ENCODE data around the gene TMC1.
"Not testable (repeated sequence)": the region's sequence is repeated elsewhere in the genome, so short reads cannot be mapped to it uniquely, and the experiment has no call there.

Gene TMC1

DNA sequence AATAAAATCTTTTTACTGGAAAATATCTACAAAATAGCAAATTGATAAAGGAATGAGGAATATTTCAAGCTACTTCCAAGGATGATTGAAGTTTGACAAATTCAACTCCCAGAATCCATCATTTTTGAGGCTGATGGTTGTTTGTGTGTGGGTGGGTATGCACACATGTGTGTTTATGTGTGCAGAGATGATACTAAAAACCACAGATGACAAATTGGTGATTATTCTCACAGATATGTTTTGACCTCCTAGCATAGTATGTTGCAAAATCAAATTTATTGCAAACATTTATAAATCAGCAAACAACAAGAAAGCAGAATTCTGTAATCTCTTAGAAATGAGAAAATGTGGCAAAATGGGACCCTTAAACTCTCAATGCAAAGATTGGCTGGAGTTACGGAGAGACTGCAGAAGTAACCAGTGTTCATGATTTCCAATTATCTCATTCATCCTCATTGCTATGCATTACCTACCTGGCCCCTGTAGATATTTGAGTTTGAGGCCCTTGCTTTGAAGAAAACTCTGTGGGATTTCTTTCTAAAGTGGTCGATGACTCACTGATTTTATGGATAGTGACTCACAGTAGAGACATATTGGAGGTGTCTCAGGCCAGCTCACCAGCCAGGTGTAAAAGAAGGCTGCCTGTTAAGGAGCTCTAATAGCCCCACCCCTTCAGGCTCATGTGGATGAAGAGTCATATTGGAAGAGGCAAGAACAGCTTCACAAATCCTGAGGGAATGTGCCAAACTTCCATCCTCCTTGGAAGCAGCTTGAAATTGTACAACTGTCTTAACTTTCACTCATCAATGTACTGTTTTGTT lies 44.6 kb upstream of the TMC1 start:
- H3K4me1 ChIP-seq (ENCODE audit: insufficient read depth, low read length, poor library complexity, severe bottlenecking), result no peaks in the 10 kb centered on the region
- H3K79me2 ChIP-seq (ENCODE audit: insufficient read depth, low read length), result no peaks in the 10 kb centered on the region
- H3K9me2 ChIP-seq (replicated peaks; ENCODE audit: low read depth, low read length), result no peaks in the 10 kb centered on the region
- no peak overlapping the region for H3K4me3 ChIP-seq (ENCODE audit: low read length, poor library complexity, severe bottlenecking)
- H2AFZ ChIP-seq (ENCODE audit: low read length), result no peak overlapping the region
- no peaks in the 10 kb centered on the region for H3K36me3 ChIP-seq (ENCODE audit: insufficient read depth, low read length)
- H3K4me2 ChIP-seq (ENCODE audit: low read depth, low read length, poor library complexity, severe bottlenecking), result no peak overlapping the region
- H3F3A ChIP-seq (ENCODE audit: low read depth), result no peaks in the 10 kb centered on the region
- no peaks in the 10 kb centered on the region for H3K9me3 ChIP-seq (ENCODE audit: insufficient read depth, low read depth, low read length)
- TF ChIP-seq, protein P1, sequence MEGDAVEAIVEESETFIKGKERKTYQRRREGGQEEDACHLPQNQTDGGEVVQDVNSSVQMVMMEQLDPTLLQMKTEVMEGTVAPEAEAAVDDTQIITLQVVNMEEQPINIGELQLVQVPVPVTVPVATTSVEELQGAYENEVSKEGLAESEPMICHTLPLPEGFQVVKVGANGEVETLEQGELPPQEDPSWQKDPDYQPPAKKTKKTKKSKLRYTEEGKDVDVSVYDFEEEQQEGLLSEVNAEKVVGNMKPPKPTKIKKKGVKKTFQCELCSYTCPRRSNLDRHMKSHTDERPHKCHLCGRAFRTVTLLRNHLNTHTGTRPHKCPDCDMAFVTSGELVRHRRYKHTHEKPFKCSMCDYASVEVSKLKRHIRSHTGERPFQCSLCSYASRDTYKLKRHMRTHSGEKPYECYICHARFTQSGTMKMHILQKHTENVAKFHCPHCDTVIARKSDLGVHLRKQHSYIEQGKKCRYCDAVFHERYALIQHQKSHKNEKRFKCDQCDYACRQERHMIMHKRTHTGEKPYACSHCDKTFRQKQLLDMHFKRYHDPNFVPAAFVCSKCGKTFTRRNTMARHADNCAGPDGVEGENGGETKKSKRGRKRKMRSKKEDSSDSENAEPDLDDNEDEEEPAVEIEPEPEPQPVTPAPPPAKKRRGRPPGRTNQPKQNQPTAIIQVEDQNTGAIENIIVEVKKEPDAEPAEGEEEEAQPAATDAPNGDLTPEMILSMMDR (conservative IDR thresholded peaks at IDR 0.05; ENCODE audit: low read length), result no peak
- no peak for TF ChIP-seq EZH2phosphoT487 (IDR thresholded peaks at IDR 0.05; ENCODE audit: borderline replicate concordance)
- H3K9ac ChIP-seq (ENCODE audit: low read depth, low read length, poor library complexity, severe bottlenecking), result no peak overlapping the region
- no peaks in the 10 kb centered on the region for H3K27me3 ChIP-seq (ENCODE audit: insufficient read depth, low read length, poor library complexity, severe bottlenecking)
- H4K20me1 ChIP-seq (ENCODE audit: insufficient read depth, low read length, poor library complexity, severe bottlenecking), result no peaks in the 10 kb centered on the region

DNA sequence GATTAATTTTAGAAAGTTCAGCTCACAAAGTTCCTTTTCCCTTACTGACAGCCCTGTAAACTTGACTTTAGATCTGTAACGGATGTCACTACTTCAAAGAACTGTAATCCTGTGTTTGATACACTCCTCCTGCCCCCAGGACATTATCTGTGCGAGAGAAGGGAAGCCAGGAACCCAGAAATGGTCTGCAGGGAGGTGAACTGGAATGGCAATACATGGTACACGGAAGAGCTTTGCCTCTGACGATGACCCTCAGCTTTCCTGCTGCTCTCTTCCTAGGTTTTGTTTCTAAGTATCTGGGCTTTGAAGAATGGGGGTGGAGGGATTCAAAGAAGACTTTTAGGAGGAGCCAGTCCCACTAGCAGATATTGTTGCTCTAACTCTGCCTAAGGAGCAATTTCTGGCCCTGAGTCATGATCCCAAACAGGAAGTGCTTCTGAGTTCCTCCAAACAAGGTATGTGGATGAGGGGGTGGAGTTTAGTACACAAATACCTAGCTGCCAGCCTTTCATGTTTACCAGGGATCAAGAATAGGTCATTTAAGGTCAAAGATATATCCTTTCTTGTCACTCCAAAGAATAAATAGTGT lies 43.4 kb upstream of the TMC1 start:
- Histone ChIP-seq H3K9me2 (replicated peaks; ENCODE audit: low read depth, low read length) (no peaks in the 10 kb centered on the region), H3K4me3 (ENCODE audit: low read length, poor library complexity, severe bottlenecking) (no peak overlapping the region), H3K9ac (ENCODE audit: low read depth, low read length, poor library complexity, severe bottlenecking) (no peak overlapping the region), H3K9me3 (ENCODE audit: insufficient read depth, low read depth, low read length) (no peaks in the 10 kb centered on the region), H3F3A (ENCODE audit: low read depth) (no peaks in the 10 kb centered on the region), H4K20me1 (ENCODE audit: insufficient read depth, low read length, poor library complexity, severe bottlenecking) (no peaks in the 10 kb centered on the region), H2AFZ (ENCODE audit: low read length) (no peak overlapping the region), H3K27me3 (ENCODE audit: insufficient read depth, low read length, poor library complexity, severe bottlenecking) (no peaks in the 10 kb centered on the region), H3K36me3 (ENCODE audit: insufficient read depth, low read length) (no peaks in the 10 kb centered on the region), H3K79me2 (ENCODE audit: insufficient read depth, low read length) (no peaks in the 10 kb centered on the region), H3K4me2 (ENCODE audit: low read depth, low read length, poor library complexity, severe bottlenecking) (no peak overlapping the region), H3K4me1 (ENCODE audit: insufficient read depth, low read length, poor library complexity, severe bottlenecking) (no peaks in the 10 kb centered on the region)
- TF ChIP-seq, protein P1 (conservative IDR thresholded peaks at IDR 0.05; ENCODE audit: low read length), result no peak
- no peak for TF ChIP-seq EZH2phosphoT487 (IDR thresholded peaks at IDR 0.05; ENCODE audit: borderline replicate concordance)

DNA sequence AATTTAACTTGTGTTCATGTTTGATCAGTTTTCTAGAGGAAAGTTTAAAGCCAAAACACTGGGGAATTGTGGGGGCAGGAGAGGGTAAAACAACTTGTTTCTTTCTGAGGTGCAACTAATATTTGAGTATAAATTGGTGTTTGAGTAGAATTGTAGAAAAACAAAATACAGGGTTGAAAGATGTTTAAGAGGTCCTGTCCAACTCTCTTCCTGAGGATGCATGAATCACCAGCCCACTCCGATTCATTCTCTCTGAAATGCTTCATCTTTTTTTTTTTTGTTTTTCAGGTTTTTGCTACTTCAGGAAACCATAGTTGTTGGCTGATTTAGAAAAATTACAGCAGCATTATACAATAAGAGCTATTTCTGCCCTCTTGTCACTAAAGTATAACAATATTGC lies 42.4 kb upstream of the TMC1 start:
- H3K36me3 ChIP-seq (ENCODE audit: insufficient read depth, low read length), result no peaks in the 10 kb centered on the region
- no peak overlapping the region for H3K9ac ChIP-seq (ENCODE audit: low read depth, low read length, poor library complexity, severe bottlenecking)
- TF ChIP-seq, protein P1 (conservative IDR thresholded peaks at IDR 0.05; ENCODE audit: low read length), result no peak
- no peak for TF ChIP-seq EZH2phosphoT487 (IDR thresholded peaks at IDR 0.05; ENCODE audit: borderline replicate concordance)
- no peak overlapping the region for H3K4me3 ChIP-seq (ENCODE audit: low read length, poor library complexity, severe bottlenecking)
- no peaks in the 10 kb centered on the region for H3F3A ChIP-seq (ENCODE audit: low read depth)
- H3K9me3 ChIP-seq (ENCODE audit: insufficient read depth, low read depth, low read length), result no peaks in the 10 kb centered on the region
- H3K4me2 ChIP-seq (ENCODE audit: low read depth, low read length, poor library complexity, severe bottlenecking), result no peak overlapping the region
- H4K20me1 ChIP-seq (ENCODE audit: insufficient read depth, low read length, poor library complexity, severe bottlenecking), result no peaks in the 10 kb centered on the region
- H2AFZ ChIP-seq (ENCODE audit: low read length), result no peak overlapping the region
- H3K27me3 ChIP-seq (ENCODE audit: insufficient read depth, low read length, poor library complexity, severe bottlenecking), result no peaks in the 10 kb centered on the region
- H3K4me1 ChIP-seq (ENCODE audit: insufficient read depth, low read length, poor library complexity, severe bottlenecking), result no peaks in the 10 kb centered on the region
- no peaks in the 10 kb centered on the region for H3K79me2 ChIP-seq (ENCODE audit: insufficient read depth, low read length)
- no peaks in the 10 kb centered on the region for H3K9me2 ChIP-seq (replicated peaks; ENCODE audit: low read depth, low read length)

DNA sequence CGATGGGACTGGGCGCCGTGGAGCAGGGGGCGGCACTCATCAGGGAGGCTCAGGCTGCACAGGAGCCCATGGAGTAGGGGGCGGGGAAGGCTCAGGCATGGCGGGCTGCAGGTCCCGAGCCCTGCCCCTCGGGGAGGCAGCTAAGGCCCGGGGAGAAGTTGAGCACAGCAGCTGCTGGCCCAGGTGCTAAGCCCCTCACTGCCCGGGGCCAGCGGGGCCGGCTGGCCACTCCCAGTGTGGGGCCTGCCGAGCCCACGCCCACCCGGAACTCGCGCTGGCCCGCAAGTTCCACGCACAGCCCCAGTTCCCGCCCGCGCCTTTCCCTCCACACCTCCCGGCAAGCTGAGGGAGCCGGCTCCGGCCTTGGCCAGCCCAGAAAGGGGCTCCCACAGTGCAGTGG lies 41.1 kb upstream of the TMC1 start:
- H3K36me3 ChIP-seq (ENCODE audit: insufficient read depth, low read length); H3K4me2 ChIP-seq (ENCODE audit: low read depth, low read length, poor library complexity, severe bottlenecking); H3K4me1 ChIP-seq (ENCODE audit: insufficient read depth, low read length, poor library complexity, severe bottlenecking); H3K27me3 ChIP-seq (ENCODE audit: insufficient read depth, low read length, poor library complexity, severe bottlenecking); H3K9me2 ChIP-seq (replicated peaks; ENCODE audit: low read depth, low read length); H4K20me1 ChIP-seq (ENCODE audit: insufficient read depth, low read length, poor library complexity, severe bottlenecking); H3K9ac ChIP-seq (ENCODE audit: low read depth, low read length, poor library complexity, severe bottlenecking); H2AFZ ChIP-seq (ENCODE audit: low read length); H3K9me3 ChIP-seq (ENCODE audit: insufficient read depth, low read depth, low read length); H3K4me3 ChIP-seq (ENCODE audit: low read length, poor library complexity, severe bottlenecking); H3K79me2 ChIP-seq (ENCODE audit: insufficient read depth, low read length); H3F3A ChIP-seq (ENCODE audit: low read depth): not testable (repeated sequence)
